Liver (tissue), 3 donors: ENCODE measurements around the gene RPS19BP1.
"Not testable (repeated sequence)": the region's sequence is repeated elsewhere in the genome, so short reads cannot be mapped to it uniquely, and the experiment has no call there.

Source experiments
- ATF3 ChIP-seq: IDR thresholded peaks from 2 replicates; pipeline ENCODE4 v1.6.1; 2016; ENCODE audit warnings: antibody characterized with exemption
- CTCF ChIP-seq: fragments of 150-350 bp; IDR thresholded peaks from 2 replicates; pipeline ENCODE4 v1.5.1; 2017; ENCODE audit warnings: improper control_type of control experiment, low read depth, low read length; ENCODE audit not compliant: missing input control
- EGR1 ChIP-seq, 2 donors: IDR thresholded peaks; 2 replicates each; pipeline ENCODE4 v1.6.1; 2016 to 2018; ENCODE audit warnings: antibody characterized with exemption in 2 of 2, low read depth in 2 of 2
- FOXA1 ChIP-seq: IDR thresholded peaks from 2 replicates; pipeline ENCODE4 v1.6.1; 2016; ENCODE audit warnings: antibody characterized with exemption
- GABPA ChIP-seq, 2 donors: IDR thresholded peaks in 1 of 2; conservative IDR thresholded peaks in 1 of 2; 2 replicates each; pipeline ENCODE4 v1.6.1; 2016; ENCODE audit warnings: antibody characterized with exemption in 2 of 2, mild to moderate bottlenecking in 1 of 2, moderate library complexity in 1 of 2
- JUND ChIP-seq, 2 donors: IDR thresholded peaks; 2 replicates each; pipeline ENCODE4 v1.6.1; 2016; ENCODE audit warnings: antibody characterized with exemption in 2 of 2
- MAX ChIP-seq: IDR thresholded peaks from 2 replicates; pipeline ENCODE4 v1.6.1; 2016; ENCODE audit warnings: antibody characterized with exemption
- RAD21 ChIP-seq, 2 donors: IDR thresholded peaks; 2 replicates each; pipeline ENCODE4 v1.6.1; 2016; ENCODE audit warnings: antibody characterized with exemption in 2 of 2, mild to moderate bottlenecking in 2 of 2
- REST ChIP-seq: IDR thresholded peaks from 2 replicates; pipeline ENCODE4 v1.6.1; 2016; ENCODE audit warnings: antibody characterized with exemption, mild to moderate bottlenecking
- SP1 ChIP-seq: IDR thresholded peaks from 2 replicates; pipeline ENCODE4 v1.6.1; 2018; ENCODE audit warnings: antibody characterized with exemption, mild to moderate bottlenecking
- TAF1 ChIP-seq: conservative IDR thresholded peaks from 2 replicates; pipeline ENCODE4 v1.6.1; 2016; ENCODE audit warnings: antibody characterized with exemption, mild to moderate bottlenecking
- YY1 ChIP-seq: IDR thresholded peaks from 2 replicates; pipeline ENCODE4 v1.6.1; 2016; ENCODE audit warnings: antibody characterized with exemption, mild to moderate bottlenecking
- donor health status: healthy.
- donor health status: healthy.

- TF ChIP-seq CTCF; ATF3; MAX; REST; TAF1; GABPA (IDR thresholded peaks at IDR 0.05 in 1 of 2, conservative IDR thresholded peaks at IDR 0.05 in 1 of 2); YY1; EGR1 (IDR thresholded peaks at IDR 0.05; ENCODE audit: low read depth in 2 of 2); RAD21 (IDR thresholded peaks at IDR 0.05); FOXA1; JUND (IDR thresholded peaks at IDR 0.05); SP1: not testable (repeated sequence)
Observed at GRCh38 chr22:39521106-39521885, 11.3 kb downstream of the RPS19BP1 start.
